Dendritic cell treated with granulocyte-macrophage colony-stimulating factor and Interleukin-4, amounts not matched to agents 40 ng/mL and 50 ng/mL, for 4 days (primary cell): ENCODE results near the gene RTEL1.
"Not testable (repeated sequence)": the region's sequence is repeated elsewhere in the genome, so short reads cannot be mapped to it uniquely, and the experiment has no call there.

Experiments used
- H3K27ac Mint-ChIP-seq: one replicate; pipeline ENCODE4 v1.8.0; 2022; ENCODE audit warnings: mild to moderate bottlenecking, mixed read lengths
- H3K27me3 Mint-ChIP-seq: one replicate; pipeline ENCODE4 v1.8.0; 2022; ENCODE audit warnings: mild to moderate bottlenecking, mixed read lengths
- H3K36me3 Mint-ChIP-seq: one replicate; pipeline ENCODE4 v1.8.0; 2022; ENCODE audit warnings: low read depth, mixed read lengths
- H3K4me1 Mint-ChIP-seq: one replicate; pipeline ENCODE4 v1.8.0; 2022; ENCODE audit warnings: low read depth, mixed read lengths
- H3K4me3 Mint-ChIP-seq: one replicate; pipeline ENCODE4 v1.8.0; 2022; ENCODE audit warnings: mild to moderate bottlenecking, moderate library complexity, mixed read lengths
- H3K9me3 Mint-ChIP-seq: one replicate; pipeline ENCODE4 v1.8.0; 2022; ENCODE audit warnings: mixed read lengths
- intact Hi-C: fragments of 100-400 bp; cut with micrococcal nuclease; formaldehyde crosslinking; loops from one replicate; pipeline ENCODE4 v1.15.0; 2022

Gene RTEL1

GRCh38 chr20:63652192-63652980, 5.7 kb upstream of the RTEL1 start:
- Mint-ChIP-seq H3K4me1 (peaks cover 22% of the 10 kb centered on the region), H3K27me3 (peaks cover 38% of the 10 kb centered on the region)
- intact Hi-C loops: no loop called here

GRCh38 chr20:63653041-63653973, 4.8 kb upstream of the RTEL1 start, which contains the start of gene STMN3:
Gene STMN3 (minus strand): TSS chr20:63653424. CDS start chr20:63653345, 79 bp downstream.
- Mint-ChIP-seq H3K9me3 (no peaks in the 10 kb centered on the region), H3K4me1 (peaks cover 30% of the 10 kb centered on the region), H3K4me3 (peak within 1 kb of the TSS; percentile 59), H3K27me3 (peaks cover 38% of the 10 kb centered on the region), H3K27ac (no peak within 1 kb of the TSS), H3K36me3 (peaks cover 5% of the 10 kb centered on the region)
- intact Hi-C loops: no loop called here

More at GRCh38 chr20:63652192-63652980, 5.7 kb upstream of the RTEL1 start:
- no peak overlapping the region for H3K27ac Mint-ChIP-seq
- H3K9me3 Mint-ChIP-seq: no peaks in the 10 kb centered on the region
- H3K36me3 Mint-ChIP-seq: no peaks in the 10 kb centered on the region
- peak overlapping the region; percentile 59 for H3K4me3 Mint-ChIP-seq

DNA sequence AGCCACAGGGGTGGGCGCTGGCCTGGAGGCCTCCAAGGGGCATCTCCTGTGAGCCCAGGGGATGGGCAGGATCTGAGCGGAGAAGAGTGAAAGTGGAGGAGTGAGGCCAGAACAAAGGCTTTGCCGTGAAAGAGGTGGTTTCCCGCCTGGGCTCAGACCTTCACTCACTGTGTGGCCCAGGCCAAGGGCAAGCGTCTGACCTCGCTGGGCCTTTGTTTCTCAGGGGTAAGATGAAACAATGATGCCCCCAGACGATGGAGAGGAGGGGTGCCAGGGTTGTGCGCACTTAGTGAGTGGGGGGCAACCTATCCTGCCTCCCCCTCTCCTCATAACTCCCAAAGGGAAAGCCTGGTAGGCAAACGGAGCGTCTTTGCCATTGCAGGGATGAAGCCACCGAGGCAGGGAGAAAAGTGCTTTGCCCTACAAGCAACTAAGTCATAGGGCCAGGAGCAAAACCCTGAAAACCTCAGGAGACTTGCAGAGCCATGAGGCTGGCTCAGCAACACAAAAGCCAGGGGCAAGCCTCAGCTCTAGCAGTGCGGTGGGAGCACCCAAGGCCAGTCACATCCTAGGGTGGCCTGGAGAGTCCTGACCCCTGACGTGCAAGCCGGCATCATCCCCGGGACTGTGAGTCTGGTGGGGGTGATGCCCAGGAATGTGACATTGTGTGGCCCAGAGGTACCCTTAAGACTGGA, 4.0 kb upstream of the RTEL1 start:
- Mint-ChIP-seq H3K4me3 (peak overlapping the region; percentile 46), H3K9me3 (no peaks in the 10 kb centered on the region), H3K27me3 (peaks cover 36% of the 10 kb centered on the region), H3K27ac (no peak overlapping the region), H3K4me1 (peaks cover 33% of the 10 kb centered on the region), H3K36me3 (peaks cover 13% of the 10 kb centered on the region)
- intact Hi-C loops: no loop called here

GRCh38 chr20:63655249-63655648, 2.9 kb upstream of the RTEL1 start:
- intact Hi-C loops: no loop called here
- H3K27me3 Mint-ChIP-seq: peaks cover 36% of the 10 kb centered on the region
- peaks cover 24% of the 10 kb centered on the region for H3K36me3 Mint-ChIP-seq
- H3K4me1 Mint-ChIP-seq: peaks cover 45% of the 10 kb centered on the region
- H3K9me3 Mint-ChIP-seq: no peaks in the 10 kb centered on the region
- no peak overlapping the region for H3K4me3 Mint-ChIP-seq
- no peak overlapping the region for H3K27ac Mint-ChIP-seq

DNA sequence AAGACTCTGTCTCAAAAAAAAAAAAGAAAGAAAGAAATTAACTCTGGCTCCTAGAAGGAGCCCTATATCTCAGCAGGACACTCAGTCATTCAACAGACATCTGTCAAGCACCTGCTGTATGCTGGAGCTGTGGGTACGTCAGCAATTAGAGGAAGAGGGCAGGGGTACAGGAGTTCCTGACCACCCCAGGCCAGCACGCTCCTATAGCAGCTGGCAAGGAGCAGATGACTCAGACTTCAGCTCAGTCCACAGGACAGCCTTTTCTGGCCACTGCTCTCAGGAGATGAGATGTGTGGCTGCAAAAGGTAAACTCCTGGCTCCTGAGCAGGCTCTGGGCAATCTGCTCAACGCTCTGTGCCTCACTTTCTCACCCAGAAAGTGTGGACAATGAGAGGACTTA, 1.7 kb upstream of the RTEL1 start:
- H3K27ac Mint-ChIP-seq: no peak overlapping the region
- H3K27me3 Mint-ChIP-seq: peaks cover 29% of the 10 kb centered on the region
- intact Hi-C loops: no loop called here
- no peaks in the 10 kb centered on the region for H3K9me3 Mint-ChIP-seq
- H3K36me3 Mint-ChIP-seq: peaks cover 36% of the 10 kb centered on the region
- H3K4me3 Mint-ChIP-seq: no peak overlapping the region
- peaks cover 48% of the 10 kb centered on the region for H3K4me1 Mint-ChIP-seq

DNA sequence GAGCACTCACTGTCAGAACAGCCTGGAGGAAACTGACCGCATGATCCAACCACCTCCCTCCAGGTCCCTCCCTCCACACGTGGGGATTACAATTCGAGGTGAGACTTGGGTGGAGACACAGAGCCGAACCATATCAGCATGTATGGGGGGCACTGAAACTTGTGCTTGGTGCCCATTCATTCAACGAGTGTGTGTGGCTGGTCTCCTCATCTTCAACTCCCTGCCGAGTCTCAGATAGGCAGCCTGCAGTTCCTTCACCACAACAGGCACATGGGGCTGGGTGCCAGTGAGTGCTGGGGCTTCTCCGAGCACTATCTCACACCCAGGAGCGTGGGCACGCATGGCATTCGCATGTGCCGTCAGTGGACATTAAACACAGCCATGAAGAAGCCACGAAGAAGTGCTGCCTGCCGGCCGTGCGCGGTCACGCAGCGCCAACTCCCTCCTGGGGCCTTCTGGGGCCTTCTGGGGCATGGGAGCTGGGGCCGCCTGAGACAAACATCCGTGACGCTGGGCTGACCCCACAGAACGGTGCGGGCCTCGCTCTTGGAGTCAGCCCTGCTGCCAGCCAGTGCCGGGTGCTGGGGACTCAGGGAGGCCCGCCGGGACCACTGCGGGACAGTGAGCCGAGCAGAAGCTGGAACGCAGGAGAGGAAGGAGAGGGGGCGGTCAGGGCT, 714 bp upstream of the RTEL1 start:
- no peaks in the 10 kb centered on the region for H3K9me3 Mint-ChIP-seq
- peak overlapping the region; percentile 99 for H3K27ac Mint-ChIP-seq
- peak overlapping the region; percentile 96 for H3K4me3 Mint-ChIP-seq
- peaks cover 21% of the 10 kb centered on the region for H3K27me3 Mint-ChIP-seq
- H3K36me3 Mint-ChIP-seq: peaks cover 46% of the 10 kb centered on the region
- intact Hi-C loops: no loop called here
- H3K4me1 Mint-ChIP-seq: peaks cover 49% of the 10 kb centered on the region

GRCh38 chr20:63658749-63659187, 656 bp downstream of the RTEL1 start:
- Mint-ChIP-seq H3K27me3 (peaks cover 14% of the 10 kb centered on the region), H3K36me3 (peaks cover 60% of the 10 kb centered on the region), H3K4me3 (peak overlapping the region; percentile 96), H3K9me3 (no peaks in the 10 kb centered on the region), H3K4me1 (peaks cover 46% of the 10 kb centered on the region), H3K27ac (peak overlapping the region; percentile 99)
- intact Hi-C loops: loop anchor here (2.0 kb wide), 1 partner anchor 28 kb away; no protein-coding TSS in a partner anchor

- Mint-ChIP-seq H3K9me3 (no peaks in the 10 kb centered on the region), H3K27me3 (peaks cover 9% of the 10 kb centered on the region), H3K36me3 (peaks cover 66% of the 10 kb centered on the region), H3K4me1 (peaks cover 41% of the 10 kb centered on the region), H3K27ac (peak overlapping the region; percentile 99), H3K4me3 (peak overlapping the region; percentile 96)
- intact Hi-C loops: loop anchor here (2.0 kb wide), 1 partner anchor 27 kb away; no protein-coding TSS in a partner anchor
Observed at GRCh38 chr20:63659370-63659769, 1.3 kb downstream of the RTEL1 start.

DNA sequence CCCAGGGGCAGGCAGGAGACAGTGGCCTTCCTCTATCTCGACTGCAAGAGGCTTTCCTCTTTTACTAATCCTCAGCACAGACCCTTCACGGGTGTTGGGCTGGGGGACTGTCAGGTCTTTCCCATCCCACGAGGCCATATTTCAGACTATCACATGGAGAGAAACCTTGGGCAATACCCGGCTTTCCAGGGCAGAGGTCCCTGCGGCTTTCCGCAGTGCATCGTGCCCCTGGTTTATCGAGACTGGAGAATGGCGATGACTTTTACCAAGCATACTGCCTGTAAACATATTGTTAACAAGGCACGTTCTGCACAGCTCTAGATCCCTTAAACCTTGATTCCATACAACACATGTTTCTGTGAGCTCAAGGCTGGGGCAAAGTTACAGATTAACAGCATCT, 2.1 kb downstream of the RTEL1 start:
- H3K4me3 Mint-ChIP-seq: not testable (repeated sequence)

DNA sequence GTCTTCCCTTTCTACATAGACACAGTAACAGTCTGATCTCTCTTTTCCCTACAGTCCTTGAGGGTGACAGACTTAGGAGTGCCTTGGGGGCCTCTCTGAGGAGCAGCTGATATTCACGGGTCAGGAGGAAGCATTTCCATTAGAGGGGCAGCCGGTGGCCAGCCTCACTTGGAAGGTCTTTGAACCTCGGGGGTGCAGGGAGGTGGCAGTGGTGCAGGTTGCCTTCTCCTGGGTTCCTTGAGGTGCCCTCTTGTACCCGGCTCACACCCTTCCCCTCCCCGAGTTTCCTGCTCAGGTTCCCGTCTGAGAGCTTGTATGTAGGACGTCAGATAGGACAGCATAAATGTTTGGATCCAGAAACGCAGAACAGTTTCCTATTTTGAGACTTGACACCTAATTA, 2.5 kb downstream of the RTEL1 start:
- Mint-ChIP-seq H3K4me3 (no peak overlapping the region), H3K27ac (no peak overlapping the region), H3K36me3 (peaks cover 78% of the 10 kb centered on the region), H3K4me1 (peaks cover 41% of the 10 kb centered on the region), H3K9me3 (no peaks in the 10 kb centered on the region), H3K27me3 (no peaks in the 10 kb centered on the region)
- intact Hi-C loops: no loop called here

More for the DNA sequence above, 2.1 kb downstream of the RTEL1 start:
- H3K27ac Mint-ChIP-seq, H3K27me3 Mint-ChIP-seq, H3K9me3 Mint-ChIP-seq, intact Hi-C loops: not testable (repeated sequence)
- Mint-ChIP-seq H3K4me1 (peaks cover 41% of the 10 kb centered on the region), H3K36me3 (peaks cover 74% of the 10 kb centered on the region)

- Mint-ChIP-seq H3K27me3 (no peaks in the 10 kb centered on the region), H3K9me3 (no peaks in the 10 kb centered on the region), H3K4me1 (peaks cover 41% of the 10 kb centered on the region), H3K27ac (no peak overlapping the region), H3K4me3 (no peak overlapping the region), H3K36me3 (peaks cover 83% of the 10 kb centered on the region)
- intact Hi-C loops: no loop called here
Observed at GRCh38 chr20:63661108-63661507, 3.0 kb downstream of the RTEL1 start.

DNA sequence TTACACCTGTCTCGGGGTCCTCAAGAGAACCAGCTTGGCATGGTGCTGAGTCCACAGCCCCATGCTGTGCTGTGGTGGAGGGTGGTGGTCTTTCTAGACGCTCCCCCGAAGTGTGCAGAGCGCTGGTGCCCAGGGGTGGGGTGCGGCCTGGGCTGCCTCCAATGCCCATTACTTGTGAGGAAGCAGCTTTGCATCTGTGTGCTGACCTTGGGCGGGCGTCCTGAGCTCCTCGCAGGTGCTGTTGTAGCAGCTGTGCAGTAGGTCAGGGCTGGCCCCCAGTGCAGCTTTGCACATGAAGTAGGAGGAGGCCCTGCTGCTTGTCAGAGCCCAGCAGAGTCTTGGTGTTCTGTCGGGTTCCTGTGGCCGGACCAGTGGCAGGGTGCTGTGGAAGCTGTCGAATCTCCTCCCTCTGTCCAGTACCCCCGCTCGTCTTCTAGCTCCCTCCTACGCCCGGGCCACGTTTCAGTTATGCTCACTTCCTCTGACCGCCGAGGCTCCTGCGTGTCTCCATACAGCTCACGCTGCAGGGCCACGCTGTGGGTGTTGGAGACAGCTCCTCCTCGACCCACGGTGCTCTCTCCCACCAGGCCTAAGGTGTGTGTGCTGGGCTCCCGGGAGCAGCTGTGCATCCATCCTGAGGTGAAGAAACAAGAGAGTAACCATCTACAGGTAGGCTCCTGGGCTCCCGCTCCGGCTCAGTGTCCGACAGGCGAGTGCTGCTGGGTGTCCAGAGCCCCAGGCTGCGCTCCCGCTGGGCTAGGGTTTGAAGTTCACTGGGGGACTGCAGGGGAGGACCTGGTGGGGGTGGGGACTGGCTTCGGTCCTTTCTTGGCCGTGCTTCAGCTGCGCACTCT, 4.1 kb downstream of the RTEL1 start:
- peaks cover 94% of the 10 kb centered on the region for H3K36me3 Mint-ChIP-seq

More for the DNA sequence above, 4.1 kb downstream of the RTEL1 start:
- Mint-ChIP-seq H3K9me3 (no peaks in the 10 kb centered on the region), H3K4me3 (no peak overlapping the region), H3K27ac (peak overlapping the region; percentile 51), H3K4me1 (peaks cover 41% of the 10 kb centered on the region), H3K27me3 (no peaks in the 10 kb centered on the region)
- intact Hi-C loops: no loop called here
